Activated CD4-positive, alpha-beta T cell treated with anti-CD3 and anti-CD28 coated beads, Interleukin-2, amount 50 U/mL, for 48 hours (primary cell): ENCODE data around the gene LRRTM2.
"Not testable (repeated sequence)": the region's sequence is repeated elsewhere in the genome, so short reads cannot be mapped to it uniquely, and the experiment has no call there.

Source experiments
- DNase-seq, 2 experiments: peaks; one replicate each; pipeline ENCODE4 v3.0.0-alpha.2; 2020

The LRRTM2 gene, protein sequence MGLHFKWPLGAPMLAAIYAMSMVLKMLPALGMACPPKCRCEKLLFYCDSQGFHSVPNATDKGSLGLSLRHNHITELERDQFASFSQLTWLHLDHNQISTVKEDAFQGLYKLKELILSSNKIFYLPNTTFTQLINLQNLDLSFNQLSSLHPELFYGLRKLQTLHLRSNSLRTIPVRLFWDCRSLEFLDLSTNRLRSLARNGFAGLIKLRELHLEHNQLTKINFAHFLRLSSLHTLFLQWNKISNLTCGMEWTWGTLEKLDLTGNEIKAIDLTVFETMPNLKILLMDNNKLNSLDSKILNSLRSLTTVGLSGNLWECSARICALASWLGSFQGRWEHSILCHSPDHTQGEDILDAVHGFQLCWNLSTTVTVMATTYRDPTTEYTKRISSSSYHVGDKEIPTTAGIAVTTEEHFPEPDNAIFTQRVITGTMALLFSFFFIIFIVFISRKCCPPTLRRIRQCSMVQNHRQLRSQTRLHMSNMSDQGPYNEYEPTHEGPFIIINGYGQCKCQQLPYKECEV

DNA sequence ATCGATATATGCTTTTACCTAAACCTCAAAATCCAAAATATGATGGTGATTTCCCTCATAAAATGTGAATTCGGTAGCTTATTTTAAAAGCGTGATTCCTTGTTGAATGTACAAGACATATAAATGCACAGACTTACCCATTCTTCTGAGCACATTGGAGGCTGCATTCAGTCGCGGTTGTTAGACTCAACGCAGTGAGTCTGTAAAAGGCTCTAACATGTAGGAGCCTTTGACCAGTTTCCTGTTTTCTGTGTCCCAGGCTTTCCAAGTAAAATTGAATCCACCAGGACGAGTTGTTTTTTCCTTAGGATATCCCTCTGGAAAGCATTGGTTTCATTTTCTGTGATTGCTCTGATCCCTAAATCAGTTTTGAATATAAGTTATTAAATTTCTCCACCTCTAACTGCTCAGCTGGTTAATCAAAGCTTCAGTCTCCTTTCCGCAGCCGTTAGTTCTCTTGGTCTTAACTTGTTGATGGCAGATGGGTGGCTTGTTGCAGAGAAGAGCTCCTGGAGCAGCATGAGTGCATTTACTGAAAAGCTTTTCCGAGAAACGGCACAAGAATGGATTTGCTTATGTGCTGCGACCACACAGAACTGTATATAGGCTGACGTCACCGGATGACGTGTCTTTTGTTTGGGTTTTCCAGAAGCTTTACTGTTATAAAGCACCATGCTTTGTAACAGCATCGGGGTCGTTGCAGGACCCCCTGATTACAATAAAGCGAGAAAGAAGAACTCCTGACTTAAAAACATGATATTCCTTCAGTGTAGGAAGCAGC is at the start of gene LRRTM2:
TSS of gene LRRTM2 (minus strand) at position 565 of the 781 bp plus-strand sequence. CDS start at position 141, 424 bp downstream.
- no peak for DNase-seq

DNA sequence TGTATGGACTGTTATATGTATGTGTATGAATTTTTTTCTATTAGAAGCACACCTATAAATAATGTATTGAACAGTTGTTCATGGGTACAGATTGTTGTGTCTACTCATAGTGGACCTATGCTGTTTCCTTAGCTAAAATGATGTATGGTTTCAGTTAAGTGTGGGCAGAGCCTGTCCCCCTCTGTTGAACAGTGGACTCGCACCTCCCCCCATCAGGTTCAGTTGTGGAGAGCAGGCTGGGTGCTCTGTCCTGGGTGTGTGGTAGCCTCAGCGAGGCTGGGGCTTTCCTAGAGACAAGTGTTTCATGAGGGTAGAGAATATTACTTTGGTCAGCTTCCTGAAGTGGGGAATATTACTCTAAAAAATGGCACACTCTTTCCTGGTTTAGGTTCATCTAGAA is 47.4 kb upstream of the LRRTM2 start:
- no peak for DNase-seq

DNA sequence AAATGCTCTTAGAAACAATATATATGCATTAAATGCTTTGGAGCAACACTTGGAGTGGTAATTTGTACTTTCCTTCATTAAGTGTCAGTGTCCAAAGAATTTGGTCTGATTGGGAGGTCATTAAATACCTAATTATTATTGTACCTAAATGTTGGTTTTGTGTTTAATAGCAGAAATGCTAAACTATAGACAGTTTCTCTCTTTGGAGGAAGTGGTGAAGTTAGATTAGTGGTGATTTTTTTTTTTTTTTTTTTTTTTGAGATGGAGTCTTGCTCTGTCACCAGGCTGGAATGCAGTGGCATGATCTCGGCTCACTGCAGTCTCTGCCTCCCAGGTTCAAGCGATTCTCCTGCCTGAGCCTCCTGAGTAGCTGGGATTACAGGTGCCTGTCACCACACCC is 46.2 kb upstream of the LRRTM2 start:
- DNase-seq: not testable (repeated sequence)

DNA sequence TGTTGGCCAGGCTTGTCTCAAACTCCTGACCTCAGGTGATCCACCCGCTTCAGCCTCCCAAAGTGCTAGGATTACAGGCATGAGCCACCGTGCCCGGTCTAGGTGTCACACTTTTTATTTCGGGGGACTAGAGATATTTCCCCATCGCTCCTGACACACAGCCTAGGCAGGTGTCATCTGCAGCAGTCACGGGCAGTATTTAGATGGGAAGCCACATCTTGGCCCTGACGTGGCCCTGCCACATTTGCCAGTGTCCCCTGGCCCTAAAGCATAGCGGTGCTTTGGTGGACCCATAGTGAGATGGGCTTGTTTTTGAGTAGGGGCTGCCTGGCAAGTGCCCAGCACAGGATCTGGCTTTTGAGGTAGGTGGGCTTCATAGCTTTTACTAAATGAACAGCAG is 45.0 kb upstream of the LRRTM2 start:
- DNase-seq: no peak

DNA sequence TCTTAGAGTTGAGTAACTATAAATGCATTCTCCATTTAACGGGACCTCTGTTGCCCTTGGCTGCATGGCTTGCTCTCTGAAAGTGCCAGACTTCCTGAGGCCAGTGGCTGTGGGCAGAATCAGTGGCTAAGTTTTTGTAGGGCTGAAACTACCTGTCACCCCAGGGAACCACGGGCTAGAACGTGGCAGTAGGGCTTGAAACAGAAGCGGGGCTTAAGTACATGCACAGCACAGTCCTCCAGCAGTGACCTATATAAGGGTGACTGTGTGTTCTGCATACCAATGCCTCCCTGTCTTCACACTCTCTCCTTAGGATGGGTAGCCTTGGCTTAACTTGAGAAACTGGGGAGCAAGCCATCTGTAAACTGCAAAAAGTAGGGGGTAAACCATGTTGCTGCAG is 43.6 kb upstream of the LRRTM2 start:
- DNase-seq: no peak

DNA sequence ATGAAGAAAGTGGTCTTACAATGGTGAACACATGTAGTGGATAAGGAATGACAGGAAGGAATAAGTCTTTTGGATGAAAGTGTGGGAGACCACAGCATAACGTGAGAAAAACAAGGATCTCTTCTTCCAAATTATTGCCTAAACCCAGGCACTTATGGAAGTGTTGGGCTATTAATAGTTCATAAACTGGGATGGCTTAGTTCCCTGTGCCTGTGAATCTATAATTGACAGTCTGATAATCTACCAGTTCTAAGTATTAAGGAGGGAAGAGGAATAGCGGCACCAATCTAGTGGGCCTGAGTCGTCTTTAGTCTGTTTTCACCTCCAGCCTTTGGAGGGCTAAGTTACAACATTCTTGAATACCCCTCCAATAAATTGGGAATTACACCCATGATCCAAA is 39.2 kb upstream of the LRRTM2 start:
- DNase-seq: no peak

DNA sequence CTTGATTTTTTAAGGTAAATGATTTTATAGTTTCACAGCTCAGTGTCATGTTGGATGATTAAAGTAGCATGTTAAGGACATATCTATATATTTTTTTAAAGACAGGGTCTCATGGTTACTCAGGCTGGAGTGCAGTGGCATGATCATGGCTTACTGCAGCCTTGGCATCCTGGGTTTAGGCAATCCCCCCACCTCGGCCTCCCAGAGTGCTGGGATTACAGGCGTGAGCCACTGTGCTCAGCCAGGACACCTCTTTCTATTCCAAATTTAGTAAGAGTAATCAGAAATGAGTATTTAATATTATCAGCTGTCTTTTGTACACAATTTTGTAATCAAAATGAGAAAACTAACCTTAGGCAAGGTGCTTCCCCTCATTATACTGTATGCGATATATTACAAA is 38.6 kb upstream of the LRRTM2 start:
- no peak for DNase-seq

DNA sequence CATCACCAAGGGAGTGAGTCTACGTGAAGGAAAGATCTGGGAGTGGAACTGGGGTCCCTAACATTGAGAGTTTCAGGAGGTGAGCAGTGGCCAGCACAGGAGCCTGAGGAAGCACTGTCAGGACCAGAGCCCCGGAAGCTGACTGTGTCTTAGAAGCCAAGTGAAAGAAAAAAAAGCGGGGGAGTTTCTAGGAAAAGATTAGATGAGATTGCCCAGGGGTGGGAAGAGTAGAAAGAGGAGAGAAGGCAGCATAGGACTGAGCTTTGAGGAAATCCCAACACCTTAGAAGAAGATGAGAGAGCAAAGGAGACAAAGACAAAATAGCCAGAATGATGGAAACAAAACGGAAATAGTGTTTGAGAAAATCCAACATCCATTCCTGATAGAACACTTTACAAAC is 37.0 kb upstream of the LRRTM2 start:
- no peak for DNase-seq

DNA sequence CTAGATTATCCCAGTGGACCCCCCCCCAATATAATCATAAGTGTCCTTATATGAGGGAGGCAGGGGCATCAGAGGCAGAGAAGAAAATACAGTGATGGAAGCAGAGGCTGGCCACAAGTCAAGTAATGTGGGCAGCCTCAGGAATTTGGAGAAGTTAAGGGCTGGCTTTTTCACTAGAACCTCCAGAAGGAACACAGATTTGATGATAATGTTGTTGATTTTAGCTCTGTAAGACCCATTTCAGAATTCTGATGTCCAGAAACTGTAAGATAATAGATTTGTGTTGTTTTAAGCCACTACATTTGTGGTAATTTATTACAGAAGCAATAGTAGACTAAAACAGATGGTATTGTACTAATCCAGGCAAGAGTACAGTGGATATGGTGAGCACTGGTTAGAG is 36.3 kb upstream of the LRRTM2 start:
- DNase-seq: no peak

DNA sequence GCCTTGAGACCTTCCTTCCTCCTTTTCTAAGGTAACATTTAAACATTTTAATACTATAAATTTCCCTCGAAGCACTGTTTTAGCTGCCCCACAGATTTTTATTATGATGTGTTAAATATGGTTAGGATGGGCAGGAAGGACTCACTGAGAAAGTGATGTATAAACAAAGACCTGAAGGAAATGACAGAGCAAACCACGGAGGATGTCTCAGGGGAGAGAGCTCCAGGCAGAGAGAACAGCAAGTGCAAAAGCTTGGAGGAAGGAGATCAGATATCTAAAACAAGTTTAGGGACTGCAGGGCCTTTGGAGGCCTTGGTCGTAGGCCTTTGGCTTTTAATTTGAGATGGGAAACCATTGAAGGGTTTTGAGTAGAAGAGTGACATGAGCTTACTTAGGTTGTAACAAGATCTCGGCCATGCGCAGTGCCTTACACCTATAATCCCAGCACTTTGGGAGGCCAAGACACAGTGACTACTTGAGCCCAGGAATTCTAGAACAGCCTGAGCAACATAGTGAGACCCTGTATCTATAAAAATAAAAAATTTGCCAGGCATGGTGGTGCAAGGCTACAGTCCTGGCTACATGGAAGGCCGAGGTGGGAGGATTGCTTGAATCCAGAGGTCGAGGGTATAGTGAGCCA is 35.5 kb upstream of the LRRTM2 start:
- DNase-seq: no peak

DNA sequence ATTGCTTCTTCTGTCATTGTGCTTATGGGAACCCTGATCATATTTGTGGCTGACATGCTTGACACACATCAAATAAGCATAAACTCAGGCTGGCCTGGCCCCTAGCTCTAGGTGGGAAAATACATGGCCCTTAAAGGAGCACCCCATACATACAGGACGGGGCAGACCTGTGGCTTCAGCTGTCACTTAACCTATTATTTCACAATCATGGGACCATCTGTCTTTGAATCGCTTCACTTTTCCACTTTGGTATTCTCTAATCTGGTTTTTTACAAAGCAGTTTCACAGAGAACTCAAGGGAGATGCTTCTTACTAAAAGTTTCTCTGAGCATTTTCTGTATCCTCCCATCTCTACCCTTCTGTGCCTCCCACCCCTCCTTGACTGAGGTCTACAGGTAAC is 34.6 kb upstream of the LRRTM2 start:
- DNase-seq: no peak

DNA sequence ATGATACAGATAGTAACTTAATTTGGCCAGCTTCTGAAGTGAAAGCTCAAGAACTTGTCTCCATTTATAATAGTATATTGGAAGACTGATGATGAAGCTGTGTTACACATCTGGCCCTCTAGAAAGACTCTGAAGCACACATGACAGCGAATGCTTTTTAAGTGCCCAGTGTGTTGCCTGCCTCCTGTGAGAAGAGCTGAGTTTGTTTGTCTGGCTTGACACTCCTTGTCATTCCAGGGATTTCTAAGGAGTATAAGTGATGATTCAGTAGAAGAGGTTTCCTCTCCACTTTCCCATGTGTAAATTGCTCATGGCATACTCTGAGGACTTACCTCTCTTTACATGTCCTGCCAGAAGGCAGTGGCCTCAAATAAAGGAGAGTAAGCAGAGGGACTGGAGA is 30.4 kb upstream of the LRRTM2 start:
- no peak for DNase-seq

DNA sequence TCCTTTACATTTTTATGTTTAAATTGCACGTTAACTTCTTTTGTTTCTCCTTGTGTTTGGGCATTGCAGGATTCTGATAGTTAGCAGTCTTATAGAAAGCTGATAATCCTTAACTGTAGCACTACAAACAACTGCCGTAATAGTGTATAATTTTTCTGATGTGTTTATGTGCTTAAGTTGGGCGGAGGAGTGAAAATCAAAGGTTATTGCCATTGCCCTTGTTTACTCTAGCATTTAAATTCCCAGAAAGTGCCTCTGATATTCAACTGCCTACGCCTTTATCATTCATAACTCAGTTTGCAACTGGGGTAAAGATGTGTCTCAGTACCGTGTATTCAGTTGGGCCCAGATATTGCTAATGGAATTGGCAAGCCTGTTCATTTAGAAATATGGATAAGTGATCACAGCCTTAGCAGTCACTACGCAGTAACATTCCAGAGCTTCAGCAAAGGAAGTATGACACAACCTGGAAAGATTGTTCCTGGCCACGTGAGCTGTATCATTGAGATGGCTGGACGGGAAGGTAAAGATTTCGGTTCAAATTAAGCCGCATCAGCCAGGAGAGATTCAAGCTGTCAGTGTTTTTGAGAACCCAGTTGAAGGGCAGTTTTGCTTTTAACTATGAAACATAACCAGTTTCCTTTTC is 28.1 kb upstream of the LRRTM2 start:
- DNase-seq: no peak

DNA sequence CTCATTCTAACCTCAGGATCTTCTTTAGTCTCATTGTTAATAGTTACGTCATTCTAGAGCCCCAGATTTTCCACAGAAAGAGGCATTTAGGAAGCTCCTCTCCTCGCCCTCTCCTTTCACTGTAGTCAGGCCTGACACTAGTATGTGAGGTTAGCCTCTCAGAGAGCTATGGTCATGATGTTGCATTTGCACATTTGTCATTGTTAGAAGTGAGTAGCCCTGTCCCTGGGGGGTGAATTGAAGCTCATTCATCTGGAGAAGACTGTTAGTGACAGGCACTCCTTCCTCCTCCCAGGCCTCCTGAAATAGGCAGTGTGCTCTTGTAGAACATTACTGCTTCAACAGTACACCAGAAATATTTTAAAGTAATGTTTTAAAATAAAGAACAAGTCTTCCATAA is 26.6 kb upstream of the LRRTM2 start:
- DNase-seq: no peak

DNA sequence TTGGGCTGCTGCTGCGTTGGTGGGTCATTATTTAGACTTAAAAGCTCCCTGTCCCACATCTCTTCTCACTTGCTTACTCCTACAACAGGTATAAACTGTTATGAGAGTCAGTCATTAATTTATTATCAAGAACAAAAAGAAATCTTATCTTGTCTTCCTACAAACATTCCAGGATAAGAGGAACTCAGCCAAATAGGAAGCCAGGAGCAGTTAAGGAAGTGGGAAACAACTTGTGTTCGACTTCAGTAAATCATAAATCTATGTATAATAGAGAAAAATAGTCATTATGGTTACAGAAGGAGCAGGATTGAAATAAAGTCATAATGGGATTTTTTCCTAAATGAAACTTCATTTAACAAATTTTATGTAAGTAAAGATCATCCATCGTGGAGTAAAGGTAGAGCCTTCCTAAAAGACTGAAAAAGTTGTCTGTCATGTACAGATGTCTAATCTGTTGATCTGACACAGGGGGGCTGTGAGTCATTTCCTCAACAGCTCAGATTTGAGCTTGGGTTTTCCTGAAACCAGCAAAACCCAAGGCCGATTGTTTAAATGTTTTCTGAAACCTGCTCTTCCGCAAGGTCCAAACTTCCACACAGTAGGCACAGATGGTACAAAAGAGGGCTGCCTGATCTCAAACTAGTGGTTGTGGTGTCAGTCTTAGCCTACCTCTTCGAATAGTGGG is 25.3 kb upstream of the LRRTM2 start:
- DNase-seq: peak in 1 of 2 experiments; percentile 23

DNA sequence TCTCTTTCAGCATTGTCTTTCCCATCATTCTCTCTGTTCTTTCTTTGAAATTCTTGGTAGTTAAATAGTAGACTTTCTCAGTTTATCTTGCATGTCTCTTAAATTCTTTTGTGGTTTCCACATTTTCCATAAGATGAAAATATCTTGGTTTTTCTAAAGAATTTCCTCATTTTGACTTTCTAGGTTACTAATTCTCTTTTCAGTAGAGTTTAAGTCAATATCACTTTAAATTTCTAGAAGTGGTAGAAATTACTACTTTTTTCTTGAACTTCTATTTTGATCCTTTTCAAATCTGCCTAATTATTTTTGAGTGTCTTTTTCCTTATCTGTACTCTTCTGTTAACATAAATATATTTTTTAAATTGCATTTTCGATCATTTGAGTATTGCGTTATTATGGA is 23.6 kb upstream of the LRRTM2 start:
- DNase-seq: no peak

DNA sequence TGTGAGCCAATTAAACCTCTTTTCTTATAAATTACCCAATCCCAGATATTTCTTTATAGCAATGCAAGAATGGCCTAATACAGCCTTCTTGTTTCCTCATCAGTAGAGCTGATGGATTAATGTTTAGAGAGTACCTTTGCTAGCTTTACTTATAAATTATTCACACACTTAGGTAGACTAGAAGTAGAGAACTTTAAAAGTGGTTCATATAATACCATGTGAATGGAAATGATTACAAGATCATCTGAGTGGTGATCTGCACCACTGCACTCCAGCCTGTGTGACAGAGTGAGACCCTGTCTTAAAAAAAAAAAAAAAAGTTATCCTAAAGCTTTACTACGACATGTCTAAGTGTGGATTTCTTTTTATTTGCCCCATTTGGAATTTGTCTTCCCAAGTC is 23.2 kb upstream of the LRRTM2 start:
- no peak for DNase-seq

DNA sequence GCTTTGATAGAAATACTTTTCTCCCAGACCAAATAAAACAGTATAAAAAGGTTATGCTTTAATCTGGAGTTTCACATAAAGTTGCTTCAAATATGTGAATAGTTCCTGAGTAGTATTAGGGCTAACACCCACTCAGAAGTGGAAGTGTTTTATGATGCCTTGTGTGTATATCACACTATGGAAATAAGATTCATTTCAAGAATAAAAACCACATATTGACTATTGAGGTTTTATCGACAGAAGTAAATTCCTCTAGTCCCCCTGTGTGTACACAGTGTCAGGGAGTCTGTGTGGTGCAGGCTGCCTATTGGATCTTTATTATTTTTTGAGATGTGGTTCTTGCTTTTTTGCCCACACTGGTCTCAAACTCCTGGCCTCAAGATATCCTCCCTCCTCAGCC is 20.8 kb upstream of the LRRTM2 start:
- no peak for DNase-seq

DNA sequence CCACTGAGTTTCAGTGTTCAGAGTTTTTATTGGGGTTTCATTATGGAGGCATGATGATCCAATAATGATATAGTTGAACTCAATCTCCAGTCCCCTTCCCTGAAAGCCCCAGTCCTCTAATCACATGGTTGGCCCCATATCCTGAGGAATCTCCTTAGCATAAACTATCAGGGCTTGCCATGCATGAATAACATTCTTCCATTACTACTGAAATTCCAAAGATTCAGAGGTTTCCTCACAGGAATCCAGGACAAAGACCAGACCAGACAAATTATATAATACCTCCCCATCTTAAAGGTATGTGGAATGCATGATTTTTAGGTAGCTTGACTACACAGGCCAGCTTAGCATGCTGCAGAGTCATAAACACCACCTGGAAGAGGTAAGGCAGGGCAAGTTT is 15.5 kb upstream of the LRRTM2 start:
- DNase-seq: no peak

DNA sequence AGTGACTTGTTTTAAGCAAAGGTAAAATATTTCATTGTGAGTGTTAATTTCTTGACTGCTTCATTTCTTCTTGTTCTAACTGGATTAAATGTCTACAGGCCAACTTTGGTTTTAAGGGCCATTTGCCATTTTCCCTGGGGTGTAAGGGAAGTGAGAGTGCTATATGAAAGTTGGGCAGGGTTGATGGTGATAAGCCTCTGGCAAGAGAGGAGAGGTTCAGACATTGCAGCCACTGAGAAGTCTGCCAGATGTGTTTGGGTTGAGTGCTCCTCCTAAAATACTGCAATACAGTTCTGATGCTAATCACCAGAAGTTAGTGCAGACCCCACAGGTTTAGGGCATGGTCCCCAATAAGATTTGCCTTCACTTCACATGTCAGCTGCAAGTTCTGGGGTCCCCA is 14.9 kb upstream of the LRRTM2 start:
- DNase-seq: no peak

DNA sequence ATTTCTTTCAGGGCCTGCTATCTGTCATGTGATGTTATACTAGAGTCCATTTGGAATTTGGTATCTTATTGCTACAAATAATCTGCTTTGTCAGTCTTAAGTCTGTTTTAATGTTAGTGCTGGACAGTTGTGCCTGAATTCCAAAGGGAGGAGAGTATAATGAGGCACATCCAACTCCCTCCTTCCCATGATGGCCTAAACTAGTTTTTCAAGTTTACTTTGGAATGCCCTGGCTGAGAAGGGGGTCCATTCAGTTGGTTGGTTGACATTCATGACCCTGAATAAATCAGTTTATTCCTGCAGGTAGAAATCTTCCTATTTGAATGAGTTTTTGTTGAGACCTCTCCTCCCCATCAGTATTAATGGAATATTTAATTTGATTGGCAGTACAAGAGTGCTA is 9.4 kb upstream of the LRRTM2 start:
- no peak for DNase-seq

DNA sequence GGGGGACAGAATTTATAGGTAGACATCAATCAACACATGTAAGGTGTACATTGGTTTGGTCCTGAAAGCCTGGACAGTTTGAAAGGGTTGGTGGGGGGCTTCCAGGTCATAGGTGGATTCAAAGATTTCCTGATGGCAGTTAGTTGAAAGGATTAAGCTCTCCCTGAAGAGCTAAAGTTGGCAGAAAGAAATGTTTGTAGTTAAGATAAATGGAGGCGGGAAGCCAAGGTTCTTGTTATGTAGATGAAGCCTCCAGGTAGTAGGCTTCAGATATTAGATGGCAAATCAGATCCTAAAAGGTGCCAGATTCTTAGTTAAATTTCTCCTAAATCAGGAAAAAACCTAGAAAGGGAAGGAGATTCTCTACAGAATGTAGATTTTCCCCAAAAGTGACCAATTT is 9.0 kb upstream of the LRRTM2 start:
- no peak for DNase-seq

DNA sequence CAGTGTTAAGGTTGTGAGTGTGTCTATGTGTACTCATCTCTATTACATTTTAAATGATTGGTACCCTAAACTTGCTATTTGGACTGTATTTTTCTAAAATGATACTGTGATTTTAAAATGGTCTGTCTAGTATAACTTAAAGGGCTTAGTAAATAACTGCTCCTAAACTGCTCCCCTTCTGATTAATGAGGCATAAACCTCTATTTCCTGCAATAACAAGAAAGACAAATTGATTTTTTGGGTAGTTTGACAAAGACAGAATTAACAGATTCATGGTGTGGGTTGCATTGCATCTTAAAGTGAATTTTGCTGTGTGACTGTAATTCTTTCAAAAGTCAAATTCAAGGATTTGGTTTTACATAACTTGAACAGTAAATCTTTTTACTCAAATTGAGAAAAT is 8.1 kb upstream of the LRRTM2 start:
- no peak for DNase-seq
